ENCODE data around the gene MED12L. TPM values are rescaled to one million over a fixed set of nuclear protein-coding genes. Genes with fewer than 3 reads are reported as not detected.
"Not testable (repeated sequence)": the region's sequence is repeated elsewhere in the genome, so short reads cannot be mapped to it uniquely, and the experiment has no call there.

MED12L gene
- total RNA-seq, 6 donors from 2014 or later, result 0.27 to 1.5 (median 0.31) TPM; not detected in 2

- H3K4me1 ChIP-seq, result no peaks in the 10 kb centered on the region
- 85 to 86% methylated on average over 4 of the region's 4 CpGs for WGBS, 2 donors
- no peak for TF ChIP-seq EP300 (IDR thresholded peaks at IDR 0.05)
- TF ChIP-seq POLR2AphosphoS5 (IDR thresholded peaks at IDR 0.05), result no peak
- no peak for TF ChIP-seq CTCF (IDR thresholded peaks at IDR 0.05)
- TF ChIP-seq POLR2A (IDR thresholded peaks at IDR 0.05), result no peak
- ATAC-seq (ENCODE audit: low FRiP score in 2 of 2) (no peak), DNase-seq (no peak)
- no peaks in the 10 kb centered on the region for H3K27me3 ChIP-seq
- H3K4me3 ChIP-seq, result no peak overlapping the region
- no peak overlapping the region for H3K27ac ChIP-seq
- H3K9me3 ChIP-seq, result no peaks in the 10 kb centered on the region
- H3K36me3 ChIP-seq, result no peaks in the 10 kb centered on the region
Observed at GRCh38 chr3:151052346-151052745, 33.1 kb upstream of the MED12L start.

GRCh38 chr3:151052756-151053155 lies 32.7 kb upstream of the MED12L start:
- Histone ChIP-seq H3K9me3 (no peaks in the 10 kb centered on the region), H3K4me1 (no peaks in the 10 kb centered on the region), H3K27ac (no peak overlapping the region), H3K27me3 (no peaks in the 10 kb centered on the region), H3K4me3 (no peak overlapping the region), H3K36me3 (no peaks in the 10 kb centered on the region)
- WGBS, 2 donors, result 69 to 87% methylated on average over 3 of the region's 3 CpGs
- ATAC-seq (ENCODE audit: low FRiP score in 2 of 2) (no peak), DNase-seq (no peak)
- TF ChIP-seq CTCF (IDR thresholded peaks at IDR 0.05) (no peak), POLR2AphosphoS5 (IDR thresholded peaks at IDR 0.05) (no peak), POLR2A (IDR thresholded peaks at IDR 0.05) (no peak), EP300 (IDR thresholded peaks at IDR 0.05) (no peak)

GRCh38 chr3:151058740-151059139 lies 26.7 kb upstream of the MED12L start:
- no peaks in the 10 kb centered on the region for H3K27me3 ChIP-seq
- ATAC-seq (ENCODE audit: low FRiP score in 2 of 2), result no peak
- H3K27ac ChIP-seq, result no peak overlapping the region
- H3K36me3 ChIP-seq, result no peaks in the 10 kb centered on the region
- WGBS, 2 donors, result 75 to 78% methylated on average over 7 of the region's 7 CpGs
- no peaks in the 10 kb centered on the region for H3K4me1 ChIP-seq
- no peak for DNase-seq
- H3K4me3 ChIP-seq, result no peak overlapping the region
- TF ChIP-seq POLR2A (IDR thresholded peaks at IDR 0.05) (no peak), EP300 (IDR thresholded peaks at IDR 0.05) (no peak), CTCF (IDR thresholded peaks at IDR 0.05) (no peak), POLR2AphosphoS5 (IDR thresholded peaks at IDR 0.05) (no peak)
- H3K9me3 ChIP-seq, result no peaks in the 10 kb centered on the region

- DNase-seq (no peak), ATAC-seq (ENCODE audit: low FRiP score in 2 of 2) (no peak)
- H3K9me3 ChIP-seq, result no peaks in the 10 kb centered on the region
- no peak for TF ChIP-seq POLR2AphosphoS5 (IDR thresholded peaks at IDR 0.05)
- TF ChIP-seq CTCF (IDR thresholded peaks at IDR 0.05), result no peak
- no peak for TF ChIP-seq EP300 (IDR thresholded peaks at IDR 0.05)
- TF ChIP-seq POLR2A (IDR thresholded peaks at IDR 0.05), result no peak
- WGBS, 2 donors, result 6 to 16% methylated on average over 1 of the region's 1 CpG
- H3K4me3 ChIP-seq, result no peak overlapping the region
- no peak overlapping the region for H3K27ac ChIP-seq
- H3K4me1 ChIP-seq, result no peaks in the 10 kb centered on the region
- H3K36me3 ChIP-seq, result no peaks in the 10 kb centered on the region
- H3K27me3 ChIP-seq, result no peaks in the 10 kb centered on the region
Observed at GRCh38 chr3:151062611-151063010, 22.9 kb upstream of the MED12L start.

- H3K36me3 ChIP-seq, result no peaks in the 10 kb centered on the region
- TF ChIP-seq POLR2A (IDR thresholded peaks at IDR 0.05), result no peak
- TF ChIP-seq POLR2AphosphoS5 (IDR thresholded peaks at IDR 0.05), result no peak
- TF ChIP-seq CTCF (IDR thresholded peaks at IDR 0.05), result no peak
- TF ChIP-seq EP300 (IDR thresholded peaks at IDR 0.05), result no peak
- H3K9me3 ChIP-seq, result no peaks in the 10 kb centered on the region
- no peak overlapping the region for H3K4me3 ChIP-seq
- ATAC-seq (ENCODE audit: low FRiP score in 2 of 2) (no peak), DNase-seq (no peak)
- H3K27ac ChIP-seq, result no peak overlapping the region
- WGBS, 2 donors, result 52 to 71% methylated on average over 2 of the region's 2 CpGs
- H3K4me1 ChIP-seq, result no peaks in the 10 kb centered on the region
- no peaks in the 10 kb centered on the region for H3K27me3 ChIP-seq
Observed at GRCh38 chr3:151067158-151067557, 18.3 kb upstream of the MED12L start.

GRCh38 chr3:151072842-151073241 lies 12.6 kb upstream of the MED12L start:
- 86 to 88% methylated on average over 7 of the region's 7 CpGs for WGBS, 2 donors
- not testable (repeated sequence) for H3K4me3 ChIP-seq; H3K27ac ChIP-seq; DNase-seq; H3K27me3 ChIP-seq; H3K9me3 ChIP-seq; H3K4me1 ChIP-seq; ATAC-seq (ENCODE audit: low FRiP score in 2 of 2); H3K36me3 ChIP-seq

All from upper lobe of left lung (tissue), 6 donors.